SK-N-SH (cell line): ENCODE measurements around the gene SPATA24. TPM values are rescaled to one million over a fixed set of nuclear protein-coding genes. Genes with fewer than 3 reads are reported as not detected.

Experiments used
- CTCF ChIA-PET: fragments of 300-600, 350-600 bp; formaldehyde crosslinking; extraction: SDS; loops from one replicate; lab custom pipeline; 2021; lab: Yijun Ruan, JAX
- POLR2A ChIA-PET: fragments of 350-600 bp; sonication (Branson Sonifier 250); formaldehyde crosslinking; extraction: SDS; loops from one replicate; lab custom pipeline; 2020; ENCODE audit warnings: antibody characterized with exemption, inconsistent platforms; lab: Yijun Ruan, JAX
- DNase-seq: peaks from one replicate; pipeline ENCODE4 v3.0.0; 2012
- H2AFZ ChIP-seq: fragments of 200-600 bp; sonication (generic); 2 replicates; pipeline ENCODE4 v1.8.1; 2016; ENCODE audit warnings: antibody characterized with exemption, mild to moderate bottlenecking, low read depth
- H3F3A ChIP-seq: fragments of 200-600 bp; sonication (generic); replicated peaks from 2 replicates; pipeline ENCODE3; 2016; ENCODE audit warnings: antibody characterized with exemption, mild to moderate bottlenecking; ENCODE audit not compliant: insufficient read depth
- H3K27ac ChIP-seq, 2 experiments: fragments of 200-500 bp in 1 of 2; fragments of 200-600 bp in 1 of 2; sonication (Bioruptor generic) in 1 of 2; sonication (generic), shearing (Covaris generic) in 1 of 2; 2 replicates each; pipeline versions ENCODE4 v1.5.1 to v1.6.1; 2014 to 2016; ENCODE audit warnings: low read depth in 2 of 2, inconsistent platforms in 1 of 2, low read length in 1 of 2, mild to moderate bottlenecking in 1 of 2, mixed read lengths in 1 of 2
- H3K27me3 ChIP-seq: fragments of 200-600 bp; sonication (generic), shearing (Covaris generic); 2 replicates; pipeline ENCODE4 v1.6.1; 2016; ENCODE audit warnings: mixed run types; ENCODE audit not compliant: insufficient read depth
- H3K36me3 ChIP-seq, 2 experiments: fragments of 200-500 bp in 1 of 2; fragments of 200-600 bp in 1 of 2; sonication (Bioruptor generic) in 1 of 2; sonication (generic) in 1 of 2; replicated peaks in 1 of 2; 2 replicates each; pipeline versions ENCODE3 to v1.5.1; 2014 to 2016; ENCODE audit warnings: low read length in 1 of 2, mild to moderate bottlenecking in 1 of 2; ENCODE audit not compliant: insufficient read depth in 2 of 2, control insufficient read depth in 1 of 2
- H3K4me1 ChIP-seq, 2 experiments: fragments of 200-500 bp in 1 of 2; fragments of 200-600 bp in 1 of 2; sonication (Bioruptor generic) in 1 of 2; sonication (generic), shearing (Covaris generic) in 1 of 2; 2 replicates each; pipeline versions ENCODE4 v1.5.1 to v1.6.1; 2014 to 2016; ENCODE audit warnings: low read depth in 1 of 2, low read length in 1 of 2, mixed run types in 1 of 2; ENCODE audit not compliant: insufficient read depth in 2 of 2, control insufficient read depth in 1 of 2
- H3K4me2 ChIP-seq: fragments of 200-600 bp; sonication (generic), shearing (Covaris generic); 2 replicates; pipeline ENCODE4 v1.6.1; 2017; ENCODE audit warnings: mixed run types
- H3K4me3 ChIP-seq, 2 experiments: fragments of 200-500 bp in 1 of 2; fragments of 200-600 bp in 1 of 2; sonication (Bioruptor generic) in 1 of 2; sonication (generic), shearing (Covaris generic) in 1 of 2; 2 replicates each; pipeline versions ENCODE4 v1.5.1 to v1.8.1; 2014 to 2016; ENCODE audit warnings: low read depth in 2 of 2, inconsistent platforms in 1 of 2, low read length in 1 of 2, mild to moderate bottlenecking in 1 of 2, mixed read lengths in 1 of 2, moderate library complexity in 1 of 2
- H3K79me2 ChIP-seq: fragments of 200-600 bp; sonication (generic); 2 replicates; pipeline ENCODE4 v1.8.1; 2017; ENCODE audit warnings: mild to moderate bottlenecking; ENCODE audit not compliant: insufficient read depth
- H3K9ac ChIP-seq: fragments of 200-600 bp; sonication (generic); 2 replicates; pipeline ENCODE4 v1.6.1; 2017; ENCODE audit warnings: mixed run types
- H3K9me2 ChIP-seq: fragments of 200-600 bp; sonication (generic); 2 replicates; pipeline ENCODE4 v1.6.1; 2017; ENCODE audit warnings: mixed run types
- H3K9me3 ChIP-seq: fragments of 200-600 bp; sonication (generic); 2 replicates; pipeline ENCODE4 v1.6.1; 2017; ENCODE audit warnings: mixed run types, mild to moderate bottlenecking, moderate library complexity
- H4K20me1 ChIP-seq: fragments of 200-600 bp; sonication (generic); 2 replicates; pipeline ENCODE4 v1.6.1; 2017; ENCODE audit warnings: mild to moderate bottlenecking, mixed run types; ENCODE audit not compliant: insufficient read depth
- CHD2 ChIP-seq: fragments of 150-350 bp; IDR thresholded peaks from 2 replicates; pipeline ENCODE4 v1.6.1; 2018; ENCODE audit warnings: low read length; ENCODE audit not compliant: partially characterized antibody
- CTCF ChIP-seq: fragments of 200-600 bp; sonication (generic); IDR thresholded peaks from 2 replicates; pipeline ENCODE4 v1.6.1; 2017; ENCODE audit warnings: antibody characterized with exemption, mild to moderate bottlenecking, moderate library complexity
- EP300 ChIP-seq, 2 experiments: IDR thresholded peaks; 2 replicates each; pipeline versions ENCODE4 v1.4.0 to v1.6.1; 2012; ENCODE audit warnings: borderline replicate concordance in 1 of 2, low read depth in 1 of 2, low read length in 1 of 2
- EZH2phosphoT487 ChIP-seq: fragments of 200-600 bp; sonication (generic); IDR thresholded peaks from 2 replicates; pipeline ENCODE4 v1.6.1; 2017; ENCODE audit warnings: low read depth, mixed run types, mild to moderate bottlenecking, antibody characterized with exemption, moderate library complexity, borderline replicate concordance
- FOSL2 ChIP-seq: IDR thresholded peaks from 2 replicates; pipeline ENCODE4 v1.4.0; 2012; ENCODE audit warnings: low read depth, mild to moderate bottlenecking, moderate library complexity, borderline replicate concordance
- FOXJ3 ChIP-seq: sonication (generic); formaldehyde crosslinking; IDR thresholded peaks from 2 replicates; pipeline ENCODE4 v1.5.1; 2020; ENCODE audit warnings: mild to moderate bottlenecking, missing genetic modification reagents
- FOXM1 ChIP-seq: IDR thresholded peaks from 2 replicates; pipeline ENCODE4 v1.4.0; 2012; ENCODE audit warnings: low read depth, mild to moderate bottlenecking
- GATA2 ChIP-seq: sonication (generic); formaldehyde crosslinking; IDR thresholded peaks from 2 replicates; pipeline ENCODE4 v1.5.0; 2020; ENCODE audit warnings: mild to moderate bottlenecking, missing genetic modification reagents
- JUND ChIP-seq: IDR thresholded peaks from 2 replicates; pipeline ENCODE4 v1.4.0; 2012
- MXI1 ChIP-seq: IDR thresholded peaks from 2 replicates; pipeline ENCODE4 v1.6.1; 2012; ENCODE audit warnings: mild to moderate bottlenecking, low read depth, low read length, improper control_type of control experiment
- NFIC ChIP-seq: IDR thresholded peaks from 2 replicates; pipeline ENCODE4 v1.4.0; 2012; ENCODE audit warnings: borderline replicate concordance
- NRF1 ChIP-seq: IDR thresholded peaks from 2 replicates; pipeline ENCODE4 v1.6.1; 2012; ENCODE audit warnings: low read depth, mild to moderate bottlenecking, low read length
- POLR2AphosphoS5 ChIP-seq: IDR thresholded peaks from 2 replicates; pipeline ENCODE4 v1.6.1; 2012; ENCODE audit warnings: low read depth, low read length
- RAD21 ChIP-seq: IDR thresholded peaks from 2 replicates; pipeline ENCODE4 v1.6.1; 2012; ENCODE audit warnings: mild to moderate bottlenecking, low read length
- RFX5 ChIP-seq: IDR thresholded peaks from 2 replicates; pipeline ENCODE4 v1.6.1; 2012; ENCODE audit warnings: mild to moderate bottlenecking, improper control_type of control experiment, low read length
- SMC3 ChIP-seq: IDR thresholded peaks from 2 replicates; pipeline ENCODE4 v1.6.1; 2012; ENCODE audit warnings: low read depth, low read length, improper control_type of control experiment
- TAF1 ChIP-seq: IDR thresholded peaks from 2 replicates; pipeline ENCODE4 v1.6.1; 2012; ENCODE audit warnings: low read depth, mild to moderate bottlenecking, low read length, moderate library complexity, borderline replicate concordance
- TCF12 ChIP-seq: IDR thresholded peaks from 2 replicates; pipeline ENCODE4 v1.4.0; 2012
- USF2 ChIP-seq: fragments of 150-350 bp; IDR thresholded peaks from 2 replicates; pipeline ENCODE4 v1.6.1; 2017; ENCODE audit warnings: antibody characterized with exemption, low read length, low read depth, borderline replicate concordance
- YY1 ChIP-seq: IDR thresholded peaks from 2 replicates; pipeline ENCODE4 v1.4.0; 2012; ENCODE audit warnings: low read depth, mild to moderate bottlenecking
- WGBS: methylation state at CpG from one replicate; pipeline ENCODE4 v1.1.6; 2017; ENCODE audit warnings: low lambda C conversion rate; 5-methylcytosine and 5-hydroxymethylcytosine counted together
- polyA plus RNA-seq, 3 experiments: library from polyadenylated mRNA; depleted of rRNA; stranded (reverse); fragments of >200 nt; gene quantifications; 2 replicates each; pipeline ENCODE4 v1.2.3, GENCODE V29; 2012
- TF ChIP-seq, protein P1 (sequence below): IDR thresholded peaks from 2 replicates; pipeline ENCODE4; 2012
- TF ChIP-seq, protein P2 (sequence below): fragments of 150-350 bp; IDR thresholded peaks from 2 replicates; pipeline ENCODE4 v1.6.1; 2016; ENCODE audit warnings: mild to moderate bottlenecking, low read depth, low read length
- TF ChIP-seq, protein P3 (sequence below): IDR thresholded peaks from 2 replicates; pipeline ENCODE4 v1.4.0; 2012; ENCODE audit warnings: low read depth, borderline replicate concordance

The SPATA24 gene
- polyA plus RNA-seq, 1 of the 3 experiments (the other 2 are of a cell fraction): 7.6 TPM

DNA sequence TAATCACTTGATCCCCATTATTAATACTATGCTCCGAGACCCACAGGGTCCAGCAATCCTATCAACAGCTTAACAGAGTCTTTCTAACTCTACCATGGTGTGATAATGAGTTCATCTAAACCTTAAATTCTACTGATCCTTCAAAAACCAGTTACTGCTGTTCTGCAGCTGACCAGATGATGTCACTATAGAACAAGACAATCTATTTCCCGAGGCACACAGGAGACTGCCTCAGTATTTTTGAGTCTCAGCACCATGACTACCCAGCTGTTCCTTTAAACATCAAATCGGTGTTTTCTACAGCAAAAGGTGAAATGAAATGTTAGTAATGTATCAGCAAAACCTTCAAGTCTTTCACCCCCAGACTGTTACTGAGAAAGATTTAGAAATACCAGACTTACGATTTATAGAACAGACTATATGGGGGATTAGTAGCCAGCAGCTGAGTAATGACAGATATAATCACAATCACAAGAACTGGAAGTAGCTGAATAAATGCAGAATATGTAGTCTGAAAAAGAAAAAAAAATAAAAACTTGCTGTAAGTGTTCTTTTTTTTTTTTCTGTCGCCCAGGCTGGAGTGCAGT lies 18.5 kb upstream of the SPATA24 start:
- peak overlapping the region in 1 of 2 experiments; percentile 42; a peak in 1 of 4 replicates for H3K27ac ChIP-seq
- peaks cover 36 to 44% of the 10 kb centered on the region in 2 experiments for H3K36me3 ChIP-seq
- no peaks in the 10 kb centered on the region for H3K9me2 ChIP-seq
- no peak overlapping the region; the same call in 1 of the 2 replicates for H2AFZ ChIP-seq
- ChIA-PET CTCF (interaction anchor here (0.6 to 9.7 kb wide), 45 partner anchors 9 to 343 kb away, joined by 3 to 324 read pairs (median 5); partner anchors contain the start of genes DNAJC18, PROB1, SPATA24 and STING1), POLR2A (interaction anchor here (1.2 to 1.9 kb wide), 2 partner anchors 11 to 91 kb away, joined by 3 to 7 read pairs; no protein-coding TSS in a partner anchor)
- no peaks in the 10 kb centered on the region for H3K9me3 ChIP-seq
- peak; percentile 74 for DNase-seq
- H3K4me2 ChIP-seq: no peak overlapping the region
- H4K20me1 ChIP-seq: no peaks in the 10 kb centered on the region
- H3K9ac ChIP-seq: no peak overlapping the region
- no peaks in the 10 kb centered on the region for H3K79me2 ChIP-seq
- WGBS: 39% methylated on average over 5 of the region's 5 CpGs
- peaks cover 20% of the 10 kb centered on the region for H3F3A ChIP-seq
- H3K4me3 ChIP-seq: peak overlapping the region in 1 of 2 experiments; percentile 4; a peak in 1 of 4 replicates
- peaks cover 8 to 9% of the 10 kb centered on the region in 2 experiments; a peak in 3 of 4 replicates for H3K4me1 ChIP-seq
- no peaks in the 10 kb centered on the region for H3K27me3 ChIP-seq
- TF ChIP-seq FOSL2 (no peak), CHD2 (no peak), TCF12 (0 out of 2 replicates have a peak, but pooled peaks have one; percentile 4), EZH2phosphoT487 (no peak), JUND (no peak), CTCF (peak; percentile 96), RFX5 (no peak), FOXM1 (no peak), USF2 (no peak), GATA2 (CRISPR knock-in tag) (no peak), NFIC (no peak), MXI1 (no peak), YY1 (no peak), EP300 (IDR thresholded peaks at IDR 0.05; ENCODE audit: borderline replicate concordance in 1 of 2, low read depth in 1 of 2, low read length in 1 of 2) (no peak), POLR2AphosphoS5 (no peak), TAF1 (no peak), RAD21 (peak; percentile 97), FOXJ3 (no peak), NRF1 (no peak), SMC3 (peak; percentile 89)
- TF ChIP-seq, protein P1, sequence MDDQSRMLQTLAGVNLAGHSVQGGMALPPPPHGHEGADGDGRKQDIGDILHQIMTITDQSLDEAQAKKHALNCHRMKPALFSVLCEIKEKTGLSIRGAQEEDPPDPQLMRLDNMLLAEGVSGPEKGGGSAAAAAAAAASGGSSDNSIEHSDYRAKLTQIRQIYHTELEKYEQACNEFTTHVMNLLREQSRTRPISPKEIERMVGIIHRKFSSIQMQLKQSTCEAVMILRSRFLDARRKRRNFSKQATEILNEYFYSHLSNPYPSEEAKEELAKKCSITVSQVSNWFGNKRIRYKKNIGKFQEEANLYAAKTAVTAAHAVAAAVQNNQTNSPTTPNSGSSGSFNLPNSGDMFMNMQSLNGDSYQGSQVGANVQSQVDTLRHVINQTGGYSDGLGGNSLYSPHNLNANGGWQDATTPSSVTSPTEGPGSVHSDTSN: no peak
- TF ChIP-seq, protein P2, sequence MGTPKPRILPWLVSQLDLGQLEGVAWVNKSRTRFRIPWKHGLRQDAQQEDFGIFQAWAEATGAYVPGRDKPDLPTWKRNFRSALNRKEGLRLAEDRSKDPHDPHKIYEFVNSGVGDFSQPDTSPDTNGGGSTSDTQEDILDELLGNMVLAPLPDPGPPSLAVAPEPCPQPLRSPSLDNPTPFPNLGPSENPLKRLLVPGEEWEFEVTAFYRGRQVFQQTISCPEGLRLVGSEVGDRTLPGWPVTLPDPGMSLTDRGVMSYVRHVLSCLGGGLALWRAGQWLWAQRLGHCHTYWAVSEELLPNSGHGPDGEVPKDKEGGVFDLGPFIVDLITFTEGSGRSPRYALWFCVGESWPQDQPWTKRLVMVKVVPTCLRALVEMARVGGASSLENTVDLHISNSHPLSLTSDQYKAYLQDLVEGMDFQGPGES: no peak
- TF ChIP-seq, protein P3, sequence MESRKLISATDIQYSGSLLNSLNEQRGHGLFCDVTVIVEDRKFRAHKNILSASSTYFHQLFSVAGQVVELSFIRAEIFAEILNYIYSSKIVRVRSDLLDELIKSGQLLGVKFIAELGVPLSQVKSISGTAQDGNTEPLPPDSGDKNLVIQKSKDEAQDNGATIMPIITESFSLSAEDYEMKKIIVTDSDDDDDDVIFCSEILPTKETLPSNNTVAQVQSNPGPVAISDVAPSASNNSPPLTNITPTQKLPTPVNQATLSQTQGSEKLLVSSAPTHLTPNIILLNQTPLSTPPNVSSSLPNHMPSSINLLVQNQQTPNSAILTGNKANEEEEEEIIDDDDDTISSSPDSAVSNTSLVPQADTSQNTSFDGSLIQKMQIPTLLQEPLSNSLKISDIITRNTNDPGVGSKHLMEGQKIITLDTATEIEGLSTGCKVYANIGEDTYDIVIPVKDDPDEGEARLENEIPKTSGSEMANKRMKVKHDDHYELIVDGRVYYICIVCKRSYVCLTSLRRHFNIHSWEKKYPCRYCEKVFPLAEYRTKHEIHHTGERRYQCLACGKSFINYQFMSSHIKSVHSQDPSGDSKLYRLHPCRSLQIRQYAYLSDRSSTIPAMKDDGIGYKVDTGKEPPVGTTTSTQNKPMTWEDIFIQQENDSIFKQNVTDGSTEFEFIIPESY: no peak
